Neuron (in vitro differentiated cells): ENCODE results near the gene RGS6.

Source experiments
- H2AFZ ChIP-seq: one replicate; pipeline ENCODE4 v1.6.1; 2013; ENCODE audit warnings: low read depth, mild to moderate bottlenecking, inconsistent platforms, low read length, moderate library complexity
- H3K27me3 ChIP-seq: one replicate; pipeline ENCODE4 v1.6.1; 2013; ENCODE audit warnings: low read length; ENCODE audit not compliant: insufficient read depth
- H3K36me3 ChIP-seq: one replicate; pipeline ENCODE4 v1.6.1; 2013; ENCODE audit warnings: low read length; ENCODE audit not compliant: insufficient read depth
- H3K4me1 ChIP-seq: one replicate; pipeline ENCODE4 v1.6.1; 2013; ENCODE audit warnings: low read length; ENCODE audit not compliant: insufficient read depth
- H3K4me3 ChIP-seq: 2 replicates; pipeline ENCODE4 v1.5.1; 2013; ENCODE audit warnings: mild to moderate bottlenecking, low read length, moderate library complexity
- H3K9me3 ChIP-seq: one replicate; pipeline ENCODE4 v1.6.1; 2013; ENCODE audit warnings: low read length

Gene RGS6

DNA sequence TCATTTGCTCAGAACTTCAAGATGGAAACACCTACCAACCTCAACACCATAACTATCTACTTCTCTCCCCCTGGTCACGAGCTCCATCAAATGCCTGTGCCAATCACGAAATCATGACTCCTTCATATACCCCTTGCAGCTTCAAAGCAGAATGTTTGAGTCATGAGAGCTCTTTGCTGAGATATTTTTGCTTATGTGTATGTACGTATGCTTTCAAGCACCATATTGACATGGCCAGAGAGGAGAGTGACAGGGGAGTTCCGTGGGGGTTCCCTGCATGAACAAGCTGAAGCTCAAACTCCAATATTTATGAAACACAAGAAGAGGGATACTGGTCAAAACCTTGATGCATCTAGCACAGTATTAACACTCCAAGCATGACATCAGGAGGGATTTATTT is 587.3 kb downstream of the RGS6 start:
- H2AFZ ChIP-seq: no peak overlapping the region

DNA sequence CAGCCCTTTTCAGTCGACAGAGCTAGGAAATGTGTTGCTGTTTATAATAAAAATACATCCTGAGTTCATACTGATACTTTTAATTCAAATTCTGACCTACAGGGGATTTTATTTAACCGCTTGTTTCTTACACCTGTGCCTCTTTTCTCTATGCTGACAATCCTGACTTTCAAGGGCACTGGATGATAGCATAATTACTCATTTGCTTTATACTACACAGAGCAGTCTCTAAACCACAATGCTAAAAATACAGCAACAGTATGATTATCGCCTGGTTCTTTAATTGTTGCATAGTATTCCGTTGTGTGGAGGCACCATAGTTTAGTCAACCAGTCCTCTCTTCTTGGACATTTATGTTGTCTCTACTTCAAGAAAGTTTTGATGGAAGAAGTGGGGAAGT is 588.8 kb downstream of the RGS6 start:
- H3K4me3 ChIP-seq: no peak overlapping the region
- no peaks in the 10 kb centered on the region for H3K9me3 ChIP-seq
- H2AFZ ChIP-seq: no peak overlapping the region
- H3K27me3 ChIP-seq: no peaks in the 10 kb centered on the region
- H3K4me1 ChIP-seq: no peaks in the 10 kb centered on the region
- H3K36me3 ChIP-seq: no peaks in the 10 kb centered on the region

More for the DNA sequence above, 587.3 kb downstream of the RGS6 start:
- H3K36me3 ChIP-seq: no peaks in the 10 kb centered on the region
- no peak overlapping the region for H3K4me3 ChIP-seq
- peaks cover 2% of the 10 kb centered on the region for H3K4me1 ChIP-seq
- H3K9me3 ChIP-seq: no peaks in the 10 kb centered on the region
- H3K27me3 ChIP-seq: no peaks in the 10 kb centered on the region

DNA sequence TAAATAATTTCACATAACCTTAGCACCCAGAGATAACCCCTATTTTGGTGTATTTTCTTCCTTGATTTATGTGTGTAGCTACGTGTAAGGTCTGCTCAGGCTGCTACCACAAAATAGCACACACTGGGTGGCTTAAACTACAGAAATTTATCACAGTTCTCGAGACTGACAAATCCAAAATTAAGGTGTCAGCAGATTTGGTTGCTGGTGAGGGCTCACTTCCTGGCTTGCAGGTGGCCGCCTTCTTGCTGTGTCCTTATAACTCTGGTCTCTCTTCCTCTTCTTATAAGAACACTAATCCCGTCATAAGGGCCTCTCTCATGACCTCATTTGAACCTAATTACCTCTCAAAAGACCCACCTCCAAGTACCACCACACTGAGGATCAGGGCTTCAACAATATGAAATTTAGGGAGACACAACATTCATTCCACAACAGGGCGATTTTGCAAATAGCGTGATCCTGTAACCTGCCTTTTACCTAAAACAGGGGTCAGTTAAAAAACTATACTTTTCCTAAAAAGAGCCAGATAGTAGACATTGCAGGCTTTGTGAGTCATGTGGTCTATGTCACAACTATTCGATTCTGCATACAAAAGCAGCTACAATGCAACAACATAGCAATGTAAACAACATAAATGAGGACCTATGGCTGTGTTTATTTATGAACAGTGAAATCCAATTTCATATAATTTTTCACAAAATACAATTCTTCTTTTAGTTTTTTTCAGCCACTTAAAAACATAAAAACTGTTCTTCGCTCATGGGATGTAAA is 589.9 kb downstream of the RGS6 start:
- Histone ChIP-seq H3K4me3 (no peak overlapping the region), H3K9me3 (no peaks in the 10 kb centered on the region), H3K36me3 (no peaks in the 10 kb centered on the region), H2AFZ (no peak overlapping the region), H3K27me3 (no peaks in the 10 kb centered on the region), H3K4me1 (no peaks in the 10 kb centered on the region)

DNA sequence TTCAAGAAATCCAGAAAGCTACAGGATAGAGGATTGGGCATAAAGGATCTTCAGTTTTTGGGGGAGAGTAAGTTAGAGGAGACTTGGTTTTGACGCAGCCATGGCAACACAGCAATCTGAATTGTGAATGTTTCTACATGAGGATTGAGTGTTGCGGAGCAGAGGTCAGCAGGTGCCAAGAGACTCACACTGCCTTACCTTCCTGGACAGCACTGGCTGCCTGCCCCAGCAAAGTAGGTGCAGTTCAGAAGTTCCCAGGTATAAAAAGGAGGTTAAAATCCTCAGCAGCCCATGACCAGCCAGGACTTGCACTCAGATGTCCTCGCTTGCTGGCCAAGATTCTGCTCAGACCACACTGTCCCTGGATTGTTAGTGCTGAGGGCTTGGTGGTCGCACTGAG is 590.6 kb downstream of the RGS6 start:
- Histone ChIP-seq H3K4me3 (no peak overlapping the region), H3K36me3 (no peaks in the 10 kb centered on the region), H3K4me1 (no peaks in the 10 kb centered on the region), H2AFZ (no peak overlapping the region), H3K9me3 (no peaks in the 10 kb centered on the region), H3K27me3 (no peaks in the 10 kb centered on the region)

DNA sequence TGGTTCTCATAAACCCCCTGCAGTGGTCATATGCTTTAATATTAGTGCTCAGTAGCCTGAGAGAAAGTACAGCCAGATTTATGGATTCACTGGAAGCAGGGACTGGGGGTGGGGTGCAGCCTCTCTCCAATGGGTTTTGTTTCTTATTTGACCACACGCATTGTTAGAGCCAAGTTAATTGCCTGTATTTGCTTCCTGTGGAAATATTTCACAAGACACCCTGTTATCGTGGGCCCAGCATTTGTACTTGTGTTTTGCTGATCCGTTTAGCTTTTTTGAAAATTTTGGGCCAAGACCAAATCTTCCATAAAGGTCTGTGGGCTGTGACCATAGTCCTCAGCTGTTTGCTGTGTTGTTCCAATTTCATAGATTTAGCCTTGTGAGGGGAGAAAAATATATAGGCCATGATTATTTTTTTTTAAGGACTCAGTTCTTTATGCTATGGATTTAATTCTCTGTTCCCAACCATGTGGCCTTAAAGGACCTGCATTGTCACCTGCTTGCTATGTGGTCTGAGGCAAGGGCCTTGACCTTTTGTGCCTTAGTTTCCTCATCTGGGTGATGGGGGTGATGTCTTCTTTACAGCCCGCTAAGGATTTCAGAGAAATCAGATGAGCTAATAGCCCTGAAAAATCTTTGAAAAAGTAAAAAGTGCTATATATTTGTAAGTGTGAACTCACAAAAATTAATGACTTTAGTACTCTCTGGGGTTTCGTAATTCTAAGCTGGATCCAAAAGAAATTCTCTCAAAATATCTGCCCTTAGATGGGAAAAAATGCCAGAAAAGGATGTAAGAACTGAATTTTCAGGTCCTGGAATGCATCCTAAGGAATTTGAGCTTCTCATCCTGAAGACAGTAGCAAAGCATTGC is 591.4 kb downstream of the RGS6 start:
- Histone ChIP-seq H3K4me3 (no peak overlapping the region), H2AFZ (no peak overlapping the region), H3K36me3 (no peaks in the 10 kb centered on the region), H3K4me1 (no peaks in the 10 kb centered on the region), H3K9me3 (no peaks in the 10 kb centered on the region), H3K27me3 (no peaks in the 10 kb centered on the region)

DNA sequence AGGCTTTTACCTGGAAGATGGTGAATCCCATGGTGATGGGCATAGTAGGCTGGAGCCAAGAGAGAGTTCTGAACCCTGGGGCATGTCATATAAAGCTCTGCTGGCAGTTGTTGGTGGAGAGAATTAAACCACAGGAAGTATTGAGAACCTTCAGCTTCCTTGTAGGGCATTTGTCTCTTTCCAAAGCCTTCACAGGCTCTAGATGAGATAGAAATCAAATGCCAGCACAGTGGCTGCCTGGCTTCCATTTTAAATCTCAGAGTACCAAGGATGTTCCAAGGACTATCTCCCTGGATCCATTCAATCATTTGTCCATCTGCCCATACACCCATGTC is 592.0 kb downstream of the RGS6 start:
- Histone ChIP-seq H3K9me3 (no peaks in the 10 kb centered on the region), H3K36me3 (no peaks in the 10 kb centered on the region), H3K4me3 (no peak overlapping the region), H3K27me3 (no peaks in the 10 kb centered on the region), H2AFZ (no peak overlapping the region), H3K4me1 (no peaks in the 10 kb centered on the region)

DNA sequence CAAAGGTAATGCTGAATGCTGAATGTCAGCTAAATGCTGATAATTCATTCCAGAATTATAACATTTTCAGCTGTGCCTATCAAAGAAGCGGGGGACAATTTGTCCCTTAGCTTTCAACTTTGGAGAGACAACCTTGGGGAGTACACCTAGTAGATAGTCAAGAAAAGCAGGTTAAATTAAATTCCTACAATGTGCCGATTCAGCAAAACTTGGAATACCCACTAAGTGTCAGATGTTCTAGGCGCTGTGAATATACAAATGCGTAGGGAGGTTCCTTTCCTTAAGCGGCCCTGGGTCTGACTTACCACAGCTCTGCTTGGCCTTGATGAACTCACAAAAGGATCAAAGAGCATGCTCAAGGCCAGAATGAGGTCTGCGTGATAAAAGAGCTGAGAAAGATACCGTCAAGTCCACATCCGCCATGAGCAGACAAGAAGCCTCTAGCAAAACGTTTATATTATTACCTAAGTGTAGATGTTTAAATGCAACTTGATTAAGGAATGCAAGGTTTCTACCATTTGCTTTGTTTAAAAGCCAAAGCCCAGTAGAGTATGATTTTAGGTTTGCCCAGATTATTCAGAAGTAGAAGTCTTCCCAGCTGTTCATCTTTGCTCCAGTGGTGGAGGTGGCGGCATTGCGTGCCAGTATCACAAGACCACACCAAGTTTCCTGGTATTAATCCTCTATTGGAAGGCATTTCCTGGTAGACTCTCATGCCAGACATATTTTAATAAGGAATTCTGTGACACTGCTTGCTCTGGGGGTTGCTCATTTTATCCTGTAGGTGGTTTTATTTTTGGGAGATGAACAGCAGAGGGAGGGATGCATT is 593.1 kb downstream of the RGS6 start:
- Histone ChIP-seq H3K9me3 (no peaks in the 10 kb centered on the region), H2AFZ (no peak overlapping the region), H3K27me3 (no peaks in the 10 kb centered on the region), H3K4me1 (no peaks in the 10 kb centered on the region), H3K36me3 (no peaks in the 10 kb centered on the region), H3K4me3 (no peak overlapping the region)

DNA sequence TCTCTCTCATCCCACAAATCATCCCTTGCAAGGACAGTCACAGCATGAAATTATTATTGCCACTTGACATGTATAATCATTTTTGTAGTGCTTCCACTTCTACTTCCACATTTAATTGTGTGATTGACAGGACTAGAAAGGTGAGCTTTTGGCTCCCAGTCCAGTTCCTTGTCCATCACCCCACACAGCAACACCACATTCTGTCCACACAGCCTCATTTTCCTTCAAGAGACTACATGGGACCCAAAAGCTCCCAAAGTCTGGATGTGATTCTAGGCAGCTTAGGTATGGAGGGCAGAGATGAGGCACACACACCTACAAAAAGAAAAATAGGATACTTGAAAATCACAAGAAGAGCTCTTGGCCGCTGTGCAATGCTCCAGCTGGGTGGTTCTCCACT is 595.4 kb downstream of the RGS6 start:
- Histone ChIP-seq H3K9me3 (no peaks in the 10 kb centered on the region), H3K36me3 (no peaks in the 10 kb centered on the region), H2AFZ (no peak overlapping the region), H3K27me3 (no peaks in the 10 kb centered on the region), H3K4me1 (no peaks in the 10 kb centered on the region), H3K4me3 (no peak overlapping the region)

DNA sequence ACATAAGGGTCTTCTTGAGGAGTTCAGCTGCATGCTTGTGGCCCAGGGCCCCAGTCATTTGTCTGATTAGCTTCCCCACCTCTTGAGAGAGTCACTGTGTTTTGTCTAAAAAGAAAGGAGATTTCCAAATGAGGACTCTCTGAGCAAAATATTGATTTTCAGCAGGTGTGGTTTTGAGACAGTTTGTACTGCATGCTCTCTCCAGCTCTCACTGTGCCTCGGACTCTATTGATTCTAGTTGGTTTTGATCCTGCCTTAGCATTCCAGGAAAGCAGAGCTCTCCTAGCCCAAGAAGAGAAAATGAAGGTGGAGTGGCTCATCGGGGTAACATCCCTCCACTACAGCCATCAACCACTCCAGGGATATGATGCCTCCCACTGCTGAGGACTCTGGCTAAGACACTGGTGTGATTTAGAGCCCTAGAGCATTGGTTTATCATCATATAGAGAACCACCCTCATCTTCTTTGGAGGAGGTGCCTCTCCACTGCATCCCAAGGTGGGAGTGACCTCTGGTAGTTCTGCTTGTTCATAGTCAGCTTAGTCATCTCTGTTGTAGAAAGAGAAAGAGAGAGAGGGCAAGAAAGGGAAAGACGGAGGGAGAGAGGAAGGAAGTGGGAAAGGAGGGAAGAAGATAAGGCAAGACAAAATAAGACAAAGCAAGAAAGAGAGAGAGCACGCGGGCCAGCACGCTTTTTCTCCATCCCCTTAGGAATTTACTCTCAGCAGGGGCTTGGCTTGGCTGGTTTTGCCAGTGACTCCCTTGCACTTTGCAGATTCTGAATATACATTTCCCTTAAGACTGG is 596.0 kb downstream of the RGS6 start:
- H3K4me1 ChIP-seq: no peaks in the 10 kb centered on the region
- H3K4me3 ChIP-seq: no peak overlapping the region
- H3K36me3 ChIP-seq: no peaks in the 10 kb centered on the region
- H2AFZ ChIP-seq: no peak overlapping the region
- H3K9me3 ChIP-seq: no peaks in the 10 kb centered on the region
- H3K27me3 ChIP-seq: no peaks in the 10 kb centered on the region

DNA sequence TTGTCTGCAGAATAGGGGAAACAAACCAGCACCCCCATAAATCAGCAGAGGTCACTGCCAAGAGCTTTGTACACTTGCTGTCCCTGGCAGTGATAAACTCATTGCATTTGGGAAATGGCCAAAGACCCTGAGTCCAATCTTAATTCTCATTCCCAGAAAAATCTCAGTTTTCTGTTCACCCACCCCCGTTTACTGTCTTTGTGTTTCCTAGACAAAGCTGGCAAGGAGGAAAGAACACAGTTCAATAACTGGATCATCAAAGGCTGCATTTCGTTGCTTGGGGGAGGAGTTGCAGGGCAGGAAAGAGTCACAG is 596.6 kb downstream of the RGS6 start:
- H3K36me3 ChIP-seq: no peaks in the 10 kb centered on the region
- H3K4me3 ChIP-seq: no peak overlapping the region
- H3K4me1 ChIP-seq: no peaks in the 10 kb centered on the region
- no peak overlapping the region for H2AFZ ChIP-seq
- no peaks in the 10 kb centered on the region for H3K27me3 ChIP-seq
- no peaks in the 10 kb centered on the region for H3K9me3 ChIP-seq

DNA sequence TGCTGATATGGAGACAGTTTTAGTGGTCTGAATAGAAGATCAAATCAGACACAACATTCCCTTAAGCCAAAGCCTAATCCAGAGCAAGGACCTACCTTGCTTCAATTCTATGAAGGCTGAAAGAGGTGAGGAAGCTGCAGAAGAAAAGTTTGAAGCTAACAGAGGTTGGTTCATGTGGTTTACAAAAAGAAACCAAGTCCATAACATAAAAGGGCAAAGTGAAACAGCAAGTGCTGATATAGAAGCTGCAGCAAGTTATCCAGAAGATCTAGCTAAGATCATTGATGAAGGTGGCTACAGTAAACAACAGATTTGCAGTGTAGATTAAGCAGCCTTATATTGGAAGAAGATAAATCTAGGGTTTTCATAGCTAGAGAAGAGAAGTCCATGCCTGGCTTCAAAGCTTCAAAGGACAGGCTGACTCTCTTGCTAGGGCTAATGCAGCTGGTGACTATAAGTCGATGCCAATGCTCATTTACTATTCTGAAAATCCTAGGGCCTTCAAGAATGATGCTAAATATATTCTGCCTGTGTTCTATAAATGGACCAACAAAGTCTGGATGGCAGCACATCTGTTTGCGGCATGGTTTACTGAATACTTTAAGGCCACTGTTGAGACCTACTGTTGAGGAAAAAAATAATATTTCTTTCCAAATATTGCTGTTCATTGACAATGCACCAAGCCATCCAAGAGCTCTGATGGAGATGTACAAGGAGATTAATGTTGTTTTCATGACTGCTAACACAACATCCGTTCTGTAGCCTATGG is 600.6 kb downstream of the RGS6 start:
- Histone ChIP-seq H3K4me1 (no peaks in the 10 kb centered on the region), H3K36me3 (no peaks in the 10 kb centered on the region), H3K27me3 (no peaks in the 10 kb centered on the region), H3K4me3 (no peak overlapping the region), H2AFZ (no peak overlapping the region), H3K9me3 (no peaks in the 10 kb centered on the region)

DNA sequence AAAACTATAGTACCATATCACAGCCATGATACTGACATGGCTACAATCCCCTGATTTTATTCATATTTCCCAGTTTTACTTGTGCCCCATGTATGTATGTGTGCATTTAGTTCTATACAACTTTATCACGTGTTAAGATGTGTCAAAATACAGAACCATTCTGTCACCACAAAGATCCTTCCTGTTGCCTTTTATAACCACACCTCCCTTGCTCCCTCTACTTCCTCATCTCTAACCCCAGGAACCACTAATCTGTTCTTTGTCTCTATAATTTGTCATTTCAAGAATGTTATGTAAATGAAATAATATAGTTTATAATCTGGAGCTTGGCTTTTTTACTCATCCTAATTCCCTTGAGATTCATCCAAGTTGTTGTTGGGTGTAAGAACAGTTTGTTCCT is 603.3 kb downstream of the RGS6 start:
- Histone ChIP-seq H3K9me3 (no peaks in the 10 kb centered on the region), H3K36me3 (no peaks in the 10 kb centered on the region), H3K27me3 (no peaks in the 10 kb centered on the region), H3K4me1 (no peaks in the 10 kb centered on the region), H3K4me3 (no peak overlapping the region), H2AFZ (no peak overlapping the region)
